Measurements from ENCODE around the gene CRADD. TPM values are rescaled to one million over a fixed set of nuclear protein-coding genes. Genes with fewer than 3 reads are reported as not detected.

Gene CRADD
- total and polyA plus RNA-seq, 2 donors (not counting 3 experiments of a cell fraction or from before 2014, with no cell fraction given): 11.7 to 14.5 TPM

GRCh38 chr12:93743229-93743998 is 66.2 kb downstream of the CRADD start:
- H3K27me3 ChIP-seq (ENCODE audit: control insufficient read depth in 2 of 2, insufficient read depth in 2 of 2, low read length in 2 of 2): no peaks in the 10 kb centered on the region
- no peak overlapping the region for H3K4me3 ChIP-seq (replicated peaks in 1 of 3; ENCODE audit: insufficient read depth in 1 of 3, low read depth in 1 of 3, low read length in 3 of 3)
- H3K9me3 ChIP-seq (replicated peaks; ENCODE audit: control insufficient read depth, insufficient read depth, low read length): no peaks in the 10 kb centered on the region
- FAIRE-seq: no peak
- TF ChIP-seq JUN (IDR thresholded peaks at IDR 0.05; ENCODE audit: borderline replicate concordance, insufficient read depth, insufficient read length, low read depth) (no peak), MYC (IDR thresholded peaks at IDR 0.05; ENCODE audit: low read depth, low read length) (no peak), GATA2 (IDR thresholded peaks at IDR 0.05; ENCODE audit: insufficient read depth, insufficient read length, low read depth, low read length) (no peak), POLR2A (IDR thresholded peaks at IDR 0.05; ENCODE audit: low read depth, low read length) (no peak), POLR2AphosphoS5 (IDR thresholded peaks at IDR 0.05; ENCODE audit: insufficient read depth, low read depth, low read length) (no peak), MAX (IDR thresholded peaks at IDR 0.05; ENCODE audit: insufficient read depth, insufficient read length) (no peak), FOS (IDR thresholded peaks at IDR 0.05; ENCODE audit: borderline replicate concordance, insufficient read depth, low read length) (no peak), CTCF (IDR thresholded peaks at IDR 0.05; ENCODE audit: extremely low read depth in 1 of 2, insufficient read depth in 1 of 2, low read depth in 1 of 2, low read length in 2 of 2) (no peak), EZH2 (IDR thresholded peaks at IDR 0.05; ENCODE audit: borderline replicate concordance, low read depth, low read length, severe bottlenecking) (no peak)
- H3K4me1 ChIP-seq (ENCODE audit: control insufficient read depth, extremely low read depth, insufficient read depth, low read length): peaks cover 8% of the 10 kb centered on the region
- H3K9me1 ChIP-seq (replicated peaks; ENCODE audit: control insufficient read depth, extremely low read depth, insufficient read depth, low read length): no peaks in the 10 kb centered on the region
- no peaks in the 10 kb centered on the region for H4K20me1 ChIP-seq (replicated peaks; ENCODE audit: control insufficient read depth, extremely low read depth, insufficient read depth, low read length)
- no peak for DNase-seq (ENCODE audit: low read depth, low spot score)
- no peak overlapping the region for H2AFZ ChIP-seq (ENCODE audit: low read depth, low read length)
- intact Hi-C loops (cut with micrococcal nuclease): loop anchor here (2.0 kb wide), 1 partner anchor 241 kb away; no protein-coding TSS in a partner anchor
- no TSS peak for BruUV-seq (replicated peaks)
- H3K9ac ChIP-seq (replicated peaks; ENCODE audit: extremely low read depth, insufficient read depth, low read length): no peak overlapping the region
- no peak overlapping the region for H3K27ac ChIP-seq (ENCODE audit: insufficient read depth, low read depth, low read length)
- H3K79me2 ChIP-seq (ENCODE audit: control insufficient read depth, insufficient read depth, low read length): no peaks in the 10 kb centered on the region
- POLR2A ChIA-PET: no interaction called here
- H3K4me2 ChIP-seq (ENCODE audit: insufficient read depth, low read length): peak overlapping the region; percentile 66
- dilution Hi-C loops (cut with MboI; ENCODE audit: extremely low pct_ligation_motif_present, low sequenced_read_pairs): no loop called here
- no peaks in the 10 kb centered on the region for H3K36me3 ChIP-seq (ENCODE audit: control insufficient read depth in 2 of 2, extremely low read depth in 1 of 2, insufficient read depth in 2 of 2, low read length in 2 of 2)
- CTCF ChIA-PET: interaction anchor here (0.7 to 0.8 kb wide), 2 partner anchors 95 to 241 kb away, joined by 3 read pairs; no protein-coding TSS in a partner anchor
